ENCODE results near the gene LYRM4.
A peak's percentile ranks its signal among the peaks of the same experiment; 100 is the strongest.

The LYRM4 gene

GRCh38 chr6:5280920-5281319 is 20.2 kb upstream of the LYRM4 start:
- no peak for DNase-seq (ENCODE audit: low read depth in 2 of 2)

GRCh38 chr6:5279891-5280338 is 19.2 kb upstream of the LYRM4 start:
- no peak for DNase-seq (ENCODE audit: low read depth in 2 of 2)

GRCh38 chr6:5278565-5279120 is 17.9 kb upstream of the LYRM4 start:
- no peak for DNase-seq (ENCODE audit: low read depth in 2 of 2)

- DNase-seq (ENCODE audit: low read depth in 2 of 2): no peak
Observed at GRCh38 chr6:5278047-5278446, 17.3 kb upstream of the LYRM4 start.

- no peak for DNase-seq (ENCODE audit: low read depth in 2 of 2)
Observed at GRCh38 chr6:5277589-5277988, 16.8 kb upstream of the LYRM4 start.

- DNase-seq (ENCODE audit: low read depth in 2 of 2): no peak
Observed at GRCh38 chr6:5276581-5276980, 15.8 kb upstream of the LYRM4 start.

- no peak for DNase-seq (ENCODE audit: low read depth in 2 of 2)
Observed at GRCh38 chr6:5275497-5275896, 14.7 kb upstream of the LYRM4 start.

- DNase-seq (ENCODE audit: low read depth in 2 of 2): no peak
Observed at GRCh38 chr6:5274231-5274630, 13.5 kb upstream of the LYRM4 start.

- no peak for DNase-seq (ENCODE audit: low read depth in 2 of 2)
Observed at GRCh38 chr6:5271926-5272325, 11.2 kb upstream of the LYRM4 start.

- no peak for DNase-seq (ENCODE audit: low read depth in 2 of 2)
Observed at GRCh38 chr6:5270093-5270680, 9.4 kb upstream of the LYRM4 start.

- no peak for DNase-seq (ENCODE audit: low read depth in 2 of 2)
Observed at GRCh38 chr6:5266423-5266822, 5.7 kb upstream of the LYRM4 start.

GRCh38 chr6:5261545-5262109 is 877 bp upstream of the LYRM4 start:
- DNase-seq (ENCODE audit: low read depth in 2 of 2): no peak

GRCh38 chr6:5260111-5260620 is 584 bp downstream of the LYRM4 start:
- DNase-seq (ENCODE audit: low read depth in 2 of 2): peak; percentile 49 to 69

GRCh38 chr6:5259428-5259827 is 1.3 kb downstream of the LYRM4 start:
- no peak for DNase-seq (ENCODE audit: low read depth in 2 of 2)

- no peak for DNase-seq (ENCODE audit: low read depth in 2 of 2)
Observed at GRCh38 chr6:5257400-5257799, 3.4 kb downstream of the LYRM4 start.

- DNase-seq (ENCODE audit: low read depth in 2 of 2): no peak
Observed at GRCh38 chr6:5256952-5257351, 3.8 kb downstream of the LYRM4 start.

GRCh38 chr6:5250911-5251310 is 9.8 kb downstream of the LYRM4 start:
- no peak for DNase-seq (ENCODE audit: low read depth in 2 of 2)

GRCh38 chr6:5250451-5250850 is 10.3 kb downstream of the LYRM4 start:
- DNase-seq (ENCODE audit: low read depth in 2 of 2): no peak

- DNase-seq (ENCODE audit: low read depth in 2 of 2): no peak
Observed at GRCh38 chr6:5249451-5250122, 11.2 kb downstream of the LYRM4 start.

GRCh38 chr6:5248302-5249098 is 12.2 kb downstream of the LYRM4 start:
- no peak for DNase-seq (ENCODE audit: low read depth in 2 of 2)

- DNase-seq (ENCODE audit: low read depth in 2 of 2): no peak
Observed at GRCh38 chr6:5247201-5247600, 13.5 kb downstream of the LYRM4 start.
